ACC112 (cell line): Measurements from ENCODE around the gene POU2F3.

ENCODE experiments used
- H2AFZ ChIP-seq: fragments of 200-600 bp; sonication (generic); one replicate; pipeline ENCODE4 v1.6.0; 2017; ENCODE audit warnings: antibody characterized with exemption, low read length; ENCODE audit not compliant: unreplicated experiment
- H3K27ac ChIP-seq: fragments of 200-600 bp; sonication (generic); 2 replicates; pipeline ENCODE4 v1.5.1; 2014; ENCODE audit warnings: low read depth, mild to moderate bottlenecking, antibody characterized with exemption, low read length, moderate library complexity
- H3K27me3 ChIP-seq: fragments of 200-600 bp; sonication (generic); 2 replicates; pipeline ENCODE4 v1.6.1; 2014; ENCODE audit warnings: mild to moderate bottlenecking, antibody characterized with exemption, low read length, moderate library complexity, mixed read lengths; ENCODE audit not compliant: insufficient read depth
- H3K36me3 ChIP-seq: fragments of 200-600 bp; sonication (generic); 2 replicates; pipeline ENCODE4 v1.6.1; 2016; ENCODE audit warnings: mild to moderate bottlenecking, antibody characterized with exemption, low read length, moderate library complexity, mixed read lengths; ENCODE audit not compliant: insufficient read depth
- H3K4me1 ChIP-seq: fragments of 200-600 bp; sonication (generic); one replicate; pipeline ENCODE4 v1.6.1; 2016; ENCODE audit warnings: low read length, mixed read lengths; ENCODE audit not compliant: insufficient read depth, unreplicated experiment, control insufficient read depth
- H3K4me3 ChIP-seq: fragments of 200-600 bp; sonication (generic); 2 replicates; pipeline ENCODE4 v1.5.1; 2014; ENCODE audit warnings: mild to moderate bottlenecking, low read depth, low read length
- H3K79me2 ChIP-seq: fragments of 200-600 bp; sonication (generic); one replicate; pipeline ENCODE4 v1.6.0; 2016; ENCODE audit warnings: low read length; ENCODE audit not compliant: control insufficient read depth, unreplicated experiment, insufficient read depth

The POU2F3 gene

GRCh38 chr11:120304526-120304925 is 64.6 kb downstream of the POU2F3 start:
- H3K27me3 ChIP-seq = peaks cover 8% of the 10 kb centered on the region; the same call in 1 of the 2 replicates

GRCh38 chr11:120305286-120305685 is 65.3 kb downstream of the POU2F3 start:
- H3K4me3 ChIP-seq = no peak overlapping the region
- peaks cover 6% of the 10 kb centered on the region; the same call in 1 of the 2 replicates for H3K27me3 ChIP-seq
- H2AFZ ChIP-seq = no peak overlapping the region
- H3K27ac ChIP-seq = no peak overlapping the region
- H3K4me1 ChIP-seq = peaks cover 11% of the 10 kb centered on the region
- no peaks in the 10 kb centered on the region for H3K36me3 ChIP-seq
- no peaks in the 10 kb centered on the region for H3K79me2 ChIP-seq

More at GRCh38 chr11:120304526-120304925, 64.6 kb downstream of the POU2F3 start:
- Histone ChIP-seq H3K4me3 (no peak overlapping the region), H3K36me3 (no peaks in the 10 kb centered on the region), H3K79me2 (no peaks in the 10 kb centered on the region), H3K27ac (no peak overlapping the region), H3K4me1 (peaks cover 11% of the 10 kb centered on the region), H2AFZ (no peak overlapping the region)

DNA sequence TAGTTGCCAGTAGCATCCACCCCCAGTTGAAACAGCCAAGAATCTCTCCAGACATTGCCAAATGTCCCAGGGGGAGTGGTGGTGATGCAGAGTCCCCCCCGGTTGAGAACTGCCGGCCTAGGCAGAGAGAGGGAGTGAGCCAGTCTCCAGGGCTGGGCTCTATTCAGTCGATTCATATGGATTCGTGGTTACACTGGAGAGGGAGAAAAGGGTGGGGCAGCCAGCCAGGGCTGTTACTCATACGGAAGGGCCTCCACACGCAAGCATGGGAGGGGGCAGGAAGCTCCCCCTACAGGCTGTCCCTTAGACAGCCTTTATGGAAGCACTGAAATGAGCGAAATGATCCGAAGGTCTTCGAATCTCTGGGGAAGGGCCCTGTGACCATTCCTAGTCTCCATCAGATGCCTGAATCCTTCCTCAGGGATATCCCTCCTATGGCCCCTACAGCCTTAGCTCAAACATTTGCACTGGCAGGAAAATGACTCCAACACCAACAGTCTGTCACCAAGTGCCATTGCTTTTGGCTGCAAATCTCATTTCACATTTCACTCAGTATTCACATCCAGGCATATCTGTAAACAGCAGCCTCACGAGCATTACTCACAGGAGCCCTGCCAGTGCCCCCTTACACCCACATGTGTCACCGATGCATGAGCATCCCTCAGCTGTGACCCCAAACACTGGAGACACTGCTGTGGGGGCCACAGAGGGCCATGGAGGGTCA is 66.7 kb downstream of the POU2F3 start:
- H3K36me3 ChIP-seq = no peaks in the 10 kb centered on the region
- no peak overlapping the region for H3K27ac ChIP-seq
- H3K79me2 ChIP-seq = no peaks in the 10 kb centered on the region
- peaks cover 11% of the 10 kb centered on the region for H3K4me1 ChIP-seq
- no peak overlapping the region for H3K4me3 ChIP-seq
- H3K27me3 ChIP-seq = peaks cover 13% of the 10 kb centered on the region
- no peak overlapping the region for H2AFZ ChIP-seq

DNA sequence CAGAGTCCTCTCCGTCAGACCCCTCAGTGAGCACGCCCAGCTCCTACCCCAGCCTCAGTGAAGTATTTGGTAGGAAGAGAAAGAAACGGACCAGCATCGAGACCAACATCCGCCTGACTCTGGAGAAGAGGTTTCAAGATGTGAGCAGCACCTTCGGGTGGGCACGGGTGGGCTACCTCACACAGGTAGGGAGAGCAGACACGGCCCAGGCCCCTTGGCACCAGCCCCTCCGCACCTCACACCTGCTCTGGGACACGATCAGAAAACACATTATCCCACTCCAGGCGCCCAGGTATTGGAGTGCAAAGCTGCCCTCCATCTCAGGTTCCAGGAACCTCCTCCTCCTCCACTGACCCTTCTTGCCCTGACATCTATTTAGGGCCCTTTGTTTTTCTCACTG is 67.5 kb downstream of the POU2F3 start:
- Histone ChIP-seq H3K4me3 (no peak overlapping the region), H3K27ac (no peak overlapping the region), H3K27me3 (peaks cover 13% of the 10 kb centered on the region), H3K79me2 (no peaks in the 10 kb centered on the region), H2AFZ (no peak overlapping the region), H3K36me3 (no peaks in the 10 kb centered on the region), H3K4me1 (peaks cover 11% of the 10 kb centered on the region)

DNA sequence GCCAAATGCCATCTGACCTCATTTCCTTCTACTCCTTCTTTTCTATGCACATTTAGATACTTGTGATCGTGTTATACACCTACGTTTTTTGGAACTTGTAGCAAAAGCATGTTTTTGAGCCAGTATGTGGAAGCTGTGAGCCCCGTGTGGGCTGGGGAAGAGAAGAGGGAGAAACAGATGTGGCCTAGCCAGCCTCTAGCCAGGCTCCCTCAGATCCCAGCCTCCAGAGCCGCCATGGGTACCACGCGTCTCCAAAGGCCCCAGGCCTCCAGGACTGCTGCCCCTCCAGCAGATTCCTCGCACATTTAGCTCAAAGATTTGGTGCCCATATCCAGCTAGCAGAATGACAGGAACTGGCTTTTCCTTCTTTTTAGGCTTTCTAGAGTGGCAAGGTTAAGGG is 68.1 kb downstream of the POU2F3 start:
- H3K27me3 ChIP-seq = peaks cover 13% of the 10 kb centered on the region
- H3K79me2 ChIP-seq = no peaks in the 10 kb centered on the region
- H3K4me3 ChIP-seq = no peak overlapping the region
- H3K36me3 ChIP-seq = no peaks in the 10 kb centered on the region
- H3K4me1 ChIP-seq = peaks cover 11% of the 10 kb centered on the region
- no peak overlapping the region for H2AFZ ChIP-seq
- no peak overlapping the region for H3K27ac ChIP-seq

DNA sequence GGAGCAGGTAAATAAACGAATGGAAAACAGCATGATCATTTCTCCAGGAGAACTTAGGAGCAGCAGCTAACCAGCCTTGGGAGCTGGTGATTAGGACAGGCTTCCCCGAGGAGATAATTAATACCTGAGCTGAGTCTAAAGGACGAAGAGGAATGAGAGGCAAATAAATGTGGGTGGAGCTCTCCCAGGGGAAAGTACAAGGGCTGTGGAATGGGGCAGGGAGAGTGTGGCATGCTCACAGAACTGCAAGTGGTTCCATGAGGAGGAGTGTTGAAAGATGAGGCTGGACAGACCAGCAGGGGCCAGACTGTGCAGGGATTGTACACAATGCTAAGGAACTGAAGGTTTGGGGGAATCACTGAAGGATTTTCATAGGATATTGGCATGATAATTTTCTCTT is 70.9 kb downstream of the POU2F3 start:
- H3K79me2 ChIP-seq = no peaks in the 10 kb centered on the region
- H3K4me1 ChIP-seq = peaks cover 11% of the 10 kb centered on the region
- H3K27me3 ChIP-seq = peaks cover 13% of the 10 kb centered on the region
- H3K36me3 ChIP-seq = no peaks in the 10 kb centered on the region
- no peak overlapping the region for H3K4me3 ChIP-seq
- no peak overlapping the region for H3K27ac ChIP-seq
- no peak overlapping the region for H2AFZ ChIP-seq

DNA sequence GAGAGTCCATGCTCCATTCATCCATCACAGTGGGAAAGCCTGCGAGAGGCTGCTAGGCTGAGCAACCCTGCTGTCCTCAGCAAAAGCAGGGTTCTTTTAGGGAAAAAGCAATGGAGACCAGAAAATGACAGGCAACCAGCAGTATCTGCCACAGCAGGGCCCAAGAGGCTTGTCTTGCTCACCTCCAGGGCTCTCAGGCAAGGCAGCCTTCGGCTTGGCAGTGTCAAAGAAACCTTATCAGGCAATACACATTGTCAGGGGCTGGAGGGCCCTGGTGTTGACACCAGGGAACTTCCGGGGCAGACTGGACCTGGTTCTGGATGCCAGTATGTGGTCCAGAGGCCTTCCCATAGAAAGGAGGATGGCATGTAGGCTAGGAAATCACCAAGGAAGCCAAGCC is 74.9 kb downstream of the POU2F3 start:
- H2AFZ ChIP-seq = no peak overlapping the region
- H3K36me3 ChIP-seq = no peaks in the 10 kb centered on the region
- peaks cover 13% of the 10 kb centered on the region for H3K27me3 ChIP-seq
- H3K27ac ChIP-seq = no peak overlapping the region
- no peak overlapping the region for H3K4me3 ChIP-seq
- no peaks in the 10 kb centered on the region for H3K79me2 ChIP-seq
- peaks cover 11% of the 10 kb centered on the region for H3K4me1 ChIP-seq

DNA sequence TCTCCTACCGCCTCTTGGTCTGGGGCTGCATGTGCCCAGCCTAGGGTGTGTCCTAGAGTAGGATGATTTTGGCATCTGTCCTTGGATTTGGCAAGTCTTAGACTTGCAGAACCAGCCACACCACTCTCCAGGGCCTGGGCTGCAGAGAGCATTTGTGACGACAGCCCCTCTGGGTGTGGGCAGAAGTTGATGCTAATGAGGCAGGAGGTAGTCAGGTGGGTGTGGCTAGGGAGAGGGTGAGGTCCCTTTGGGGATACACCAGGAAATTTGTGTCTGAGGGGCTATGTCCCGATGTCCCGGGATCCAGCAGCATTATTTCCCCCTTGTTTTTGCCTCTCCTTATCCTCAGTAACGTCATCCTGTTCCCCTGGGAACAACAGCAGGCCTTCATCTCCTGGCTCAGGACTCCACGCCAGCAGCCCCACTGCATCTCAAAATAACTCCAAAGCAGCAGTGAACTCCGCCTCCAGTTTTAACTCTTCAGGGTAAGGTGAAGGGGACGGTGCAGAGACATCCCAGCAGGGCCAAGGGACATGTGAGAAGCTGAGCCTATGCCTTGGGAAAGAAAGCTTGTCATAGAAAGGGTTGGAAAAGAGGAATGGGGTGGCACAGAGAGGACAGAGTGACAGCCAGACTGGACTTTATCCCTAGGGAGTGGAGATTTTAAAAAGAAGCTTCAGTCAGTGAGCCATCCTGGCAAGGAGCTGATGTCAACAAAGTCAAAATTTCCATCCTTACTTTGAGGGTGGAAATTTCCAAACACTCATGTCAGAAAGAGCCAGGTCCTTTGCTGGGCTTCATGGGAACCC is 77.1 kb downstream of the POU2F3 start:
- Histone ChIP-seq H3K36me3 (no peaks in the 10 kb centered on the region), H3K4me1 (peaks cover 11% of the 10 kb centered on the region), H3K79me2 (no peaks in the 10 kb centered on the region), H3K27ac (no peak overlapping the region), H3K27me3 (no peaks in the 10 kb centered on the region; the same call in 1 of the 2 replicates), H3K4me3 (no peak overlapping the region), H2AFZ (peak overlapping the region; percentile 17)

- H3K27me3 ChIP-seq = no peaks in the 10 kb centered on the region; the same call in 1 of the 2 replicates
- H3K4me1 ChIP-seq = peaks cover 11% of the 10 kb centered on the region
- no peak overlapping the region for H3K4me3 ChIP-seq
- H3K36me3 ChIP-seq = no peaks in the 10 kb centered on the region
- H3K79me2 ChIP-seq = no peaks in the 10 kb centered on the region
- no peak overlapping the region for H3K27ac ChIP-seq
- no peak overlapping the region for H2AFZ ChIP-seq
Measured at GRCh38 chr11:120317689-120318480, 77.9 kb downstream of the POU2F3 start.

DNA sequence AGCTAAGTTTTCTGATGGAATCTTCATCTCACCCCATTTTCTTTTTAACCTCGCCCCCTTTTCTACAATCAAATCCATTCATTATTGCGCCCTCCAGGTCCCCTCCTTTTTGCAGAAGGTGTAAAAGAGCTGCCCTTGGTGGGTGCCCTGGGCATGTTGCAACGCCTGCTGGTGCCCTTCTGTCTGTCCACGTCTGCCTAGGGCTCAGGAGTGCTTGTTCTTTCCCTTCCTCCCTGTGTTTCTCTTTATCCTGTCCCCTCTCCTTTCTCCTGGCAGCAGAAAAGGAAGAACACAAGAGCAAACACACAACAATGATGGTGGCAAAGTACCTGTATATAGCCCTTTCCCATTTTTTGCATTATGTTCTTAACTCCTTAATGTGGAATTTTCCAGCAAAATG is 79.0 kb downstream of the POU2F3 start:
- Histone ChIP-seq H3K27me3 (no peaks in the 10 kb centered on the region; the same call in 1 of the 2 replicates), H3K79me2 (no peaks in the 10 kb centered on the region), H3K27ac (no peak overlapping the region), H2AFZ (no peak overlapping the region), H3K4me3 (no peak overlapping the region), H3K4me1 (peaks cover 11% of the 10 kb centered on the region), H3K36me3 (no peaks in the 10 kb centered on the region)
